ENCODE results near the gene TCF7L1.

GRCh38 chr2:85171916-85172315 lies 38.7 kb downstream of the TCF7L1 start:
- TF ChIP-seq POLR2A (IDR thresholded peaks at IDR 0.05) (no peak), CTCF (IDR thresholded peaks at IDR 0.05) (no peak), POLR2AphosphoS5 (IDR thresholded peaks at IDR 0.05) (no peak), EP300 (IDR thresholded peaks at IDR 0.05; ENCODE audit: low read depth) (no peak)
